Amygdala (tissue), 56 donors: ENCODE data around the gene CAPS.

Experiments used
- DNase-seq, 56 donors: peaks; one replicate each; lab custom pipeline; 2025; lab: John Stamatoyannopoulos, UW

The CAPS gene

GRCh38 chr19:5908773-5909442 is 5.1 kb upstream of the CAPS start:
- DNase-seq: no peak

- DNase-seq: no peak
These were observed 3.5 kb upstream of the CAPS start for GRCh38 chr19:5910638-5910907.

DNA sequence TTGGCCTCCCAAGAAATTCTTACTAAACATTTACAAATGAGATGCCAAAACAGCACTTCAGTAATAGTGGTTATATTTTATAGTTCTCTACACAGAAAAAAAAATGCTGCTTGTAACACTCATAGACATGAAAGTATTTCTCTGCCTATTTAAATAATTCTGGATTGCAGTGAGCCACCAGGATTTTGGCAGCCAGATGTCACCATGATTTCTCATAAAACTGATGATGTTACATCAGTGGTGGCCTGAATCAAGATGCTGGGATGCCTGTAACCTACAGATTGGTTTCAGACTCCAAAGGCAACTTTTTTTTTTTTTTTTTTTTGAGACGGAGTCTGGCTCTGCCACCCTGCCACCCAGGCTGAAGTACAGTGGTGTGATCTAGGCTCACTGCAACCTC is 2.7 kb upstream of the CAPS start:
- DNase-seq: no peak

DNA sequence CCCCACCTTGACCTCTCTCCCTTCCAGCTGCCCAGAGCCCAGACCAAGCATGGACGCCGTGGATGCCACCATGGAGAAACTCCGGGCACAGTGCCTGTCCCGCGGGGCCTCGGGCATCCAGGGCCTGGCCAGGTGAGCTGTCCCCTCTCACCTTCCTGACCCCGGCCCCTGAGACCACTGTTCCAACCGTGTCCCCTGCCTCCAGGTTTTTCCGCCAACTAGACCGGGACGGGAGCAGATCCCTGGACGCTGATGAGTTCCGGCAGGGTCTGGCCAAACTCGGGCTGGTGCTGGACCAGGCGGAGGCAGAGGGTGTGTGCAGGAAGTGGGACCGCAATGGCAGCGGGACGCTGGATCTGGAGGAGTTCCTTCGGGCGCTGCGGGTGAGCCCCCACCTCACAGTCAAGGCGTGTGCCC is 312 bp downstream of the CAPS start:
- no peak for DNase-seq

DNA sequence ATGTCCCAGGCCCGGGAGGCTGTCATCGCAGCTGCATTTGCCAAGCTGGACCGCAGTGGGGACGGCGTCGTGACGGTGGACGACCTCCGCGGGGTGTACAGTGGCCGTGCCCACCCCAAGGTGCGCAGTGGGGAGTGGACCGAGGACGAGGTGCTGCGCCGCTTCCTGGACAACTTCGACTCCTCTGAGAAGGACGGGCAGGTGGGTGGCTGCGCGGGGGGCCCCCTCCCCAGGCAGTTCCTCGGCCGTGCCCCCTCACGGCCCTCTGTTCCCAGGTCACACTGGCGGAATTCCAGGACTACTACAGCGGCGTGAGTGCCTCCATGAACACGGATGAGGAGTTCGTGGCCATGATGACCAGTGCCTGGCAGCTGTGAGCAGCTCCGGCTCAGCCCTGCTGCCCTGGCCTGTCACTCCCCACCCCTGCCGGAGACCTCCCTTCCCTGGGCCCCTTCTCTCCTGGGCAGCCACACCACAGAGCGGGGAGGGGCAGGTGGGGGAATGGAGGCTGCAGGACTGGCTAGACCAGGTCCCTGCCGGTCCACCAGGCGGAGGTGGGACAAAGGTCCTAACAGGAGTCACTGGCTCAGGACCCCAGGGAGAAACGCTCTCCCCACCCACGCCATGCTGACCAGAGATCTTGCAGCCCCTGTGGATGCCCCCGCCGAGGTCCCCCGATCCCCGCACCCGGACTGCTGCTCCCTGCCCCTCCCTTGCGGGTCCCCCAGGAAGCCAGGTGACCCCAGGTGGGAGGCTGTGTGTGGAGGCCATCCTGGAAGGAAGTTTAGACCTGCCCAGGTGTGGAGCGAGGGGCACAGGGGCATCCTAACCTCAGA is 1.1 kb downstream of the CAPS start:
- no peak for DNase-seq

- no peak for DNase-seq
These were observed 1.7 kb downstream of the CAPS start for GRCh38 chr19:5915782-5916165.

DNA sequence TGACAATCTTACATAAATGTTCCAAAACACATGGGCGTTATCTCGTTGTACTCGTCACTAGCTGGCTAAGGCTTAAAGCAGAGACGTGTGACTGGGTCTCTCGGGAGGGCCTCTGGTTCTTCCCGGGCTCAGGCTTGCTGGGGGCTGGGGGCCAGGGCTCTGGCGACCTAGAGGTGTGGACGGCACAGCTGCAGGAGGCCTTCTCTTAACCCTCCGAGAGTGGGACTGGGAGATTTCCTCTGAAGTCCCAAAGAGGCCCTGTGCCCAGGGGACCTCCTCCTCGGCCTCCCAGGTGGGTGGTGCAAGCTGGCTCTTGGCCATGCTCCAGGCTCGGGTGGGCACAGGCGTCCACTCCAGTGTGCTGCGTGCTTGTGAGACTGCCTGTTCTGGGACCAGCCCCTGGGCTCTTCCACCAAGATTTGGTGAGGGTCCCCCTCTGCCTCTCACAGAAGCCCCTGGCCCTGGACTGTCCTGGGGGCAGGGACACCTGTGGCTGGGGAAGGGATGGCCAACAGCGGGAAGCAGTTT is 2.2 kb downstream of the CAPS start:
- no peak for DNase-seq

DNA sequence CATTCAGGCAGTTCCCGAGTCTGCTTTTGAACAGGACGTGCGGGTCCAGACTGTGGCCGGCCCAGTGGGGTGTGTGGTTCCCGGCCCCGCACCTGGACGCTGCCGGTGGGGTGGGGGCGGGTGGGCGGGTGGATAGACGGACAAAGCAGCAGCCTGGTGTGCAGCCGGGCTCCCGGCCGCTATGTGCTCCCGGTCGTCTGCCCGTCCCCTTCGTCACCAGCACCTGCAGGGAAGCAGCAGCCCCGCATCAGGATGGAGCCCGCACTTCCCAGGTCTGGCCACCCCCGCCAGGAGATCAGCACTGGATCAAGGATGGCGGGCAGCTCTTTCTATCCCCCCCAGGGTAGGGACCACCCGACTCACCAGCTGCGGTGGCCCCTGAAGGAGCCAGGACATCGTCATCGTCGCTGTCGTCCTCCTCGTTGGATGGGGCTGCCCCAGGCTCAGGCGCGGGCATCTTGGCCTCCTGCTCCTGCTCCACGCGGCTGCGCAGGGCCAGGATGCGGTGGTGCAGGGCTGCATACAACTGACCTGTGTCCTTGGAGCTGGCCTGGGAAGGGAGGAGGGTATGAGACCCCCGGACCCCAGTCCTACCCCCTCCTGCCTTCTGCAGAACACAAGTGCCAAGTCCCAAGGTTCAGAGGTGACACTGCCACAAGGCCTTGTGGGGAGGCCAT is 3.5 kb downstream of the CAPS start:
- no peak for DNase-seq

GRCh38 chr19:5918463-5919079 is 4.5 kb downstream of the CAPS start:
- no peak for DNase-seq

- no peak for DNase-seq
These were observed 7.6 kb downstream of the CAPS start for GRCh38 chr19:5921516-5922160.

DNA sequence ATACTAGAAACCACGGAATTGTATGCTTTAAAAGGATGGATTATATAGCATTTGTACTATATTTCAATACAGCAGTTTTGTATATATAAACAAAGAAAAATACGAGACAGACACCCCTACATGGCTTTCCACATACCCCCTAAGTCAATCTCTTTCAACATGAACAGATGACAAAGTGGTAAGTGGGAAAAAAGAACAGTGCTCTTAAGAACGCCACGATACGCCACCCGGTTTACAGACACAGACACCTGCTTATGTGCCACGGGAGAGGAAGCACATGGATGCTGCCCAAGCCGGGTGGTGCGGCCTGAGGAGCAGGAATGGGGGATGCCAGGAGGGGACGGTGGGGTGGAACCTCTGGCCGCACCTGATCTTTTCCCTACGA is 8.1 kb downstream of the CAPS start:
- no peak for DNase-seq

- no peak for DNase-seq
These were observed 9.3 kb downstream of the CAPS start for GRCh38 chr19:5923356-5923755.

DNA sequence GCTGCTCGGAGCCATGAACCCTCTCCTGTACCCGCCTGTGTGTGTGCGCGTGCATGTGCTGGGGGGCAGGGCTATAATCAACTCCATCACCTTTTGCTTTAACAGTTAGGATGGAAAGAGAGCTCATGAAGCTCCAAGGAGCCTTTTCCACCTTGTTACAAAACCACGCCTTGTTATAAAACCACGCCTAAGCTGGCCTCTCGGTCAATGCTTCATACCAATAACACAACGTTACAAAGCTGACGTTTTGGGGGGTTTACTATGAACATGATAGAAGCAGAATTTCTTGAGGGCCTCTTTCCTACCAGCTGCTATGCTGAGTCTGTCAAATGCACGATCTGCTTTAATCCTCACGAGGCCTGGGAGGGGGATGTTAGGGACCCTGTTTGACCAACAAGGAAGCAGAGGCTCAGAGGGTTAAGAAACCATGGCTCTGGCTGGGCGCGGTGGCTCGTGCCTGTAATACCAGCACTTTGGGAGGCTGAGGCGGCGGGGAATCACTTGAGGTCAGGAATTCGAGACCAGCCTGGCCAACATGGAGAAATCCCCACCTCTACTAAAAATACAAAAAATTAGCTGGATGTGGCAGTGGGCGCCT is 11.9 kb downstream of the CAPS start:
- no peak for DNase-seq

- DNase-seq: peak in 5 of 56 donors; percentile 2 to 32 (median 17)
These were observed 12.8 kb downstream of the CAPS start for GRCh38 chr19:5926641-5927440.

DNA sequence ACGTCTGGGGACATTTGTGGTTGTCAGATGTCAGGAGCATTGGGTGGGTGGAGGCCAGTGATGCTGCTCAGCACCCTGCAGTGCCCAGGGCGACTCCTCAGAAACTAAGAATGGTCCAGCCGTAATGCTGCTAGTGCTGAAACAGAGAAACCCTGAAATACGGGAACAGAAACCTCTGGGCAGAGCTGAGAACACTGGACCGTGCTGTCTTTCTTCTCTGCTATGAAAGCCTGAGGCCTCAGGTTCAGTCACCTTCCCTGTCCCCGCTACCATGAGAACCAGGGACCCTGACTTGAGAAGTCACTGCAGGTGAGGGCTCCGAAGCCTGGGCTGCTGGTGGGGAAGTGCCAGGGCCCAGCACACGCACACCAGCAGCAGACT is 13.4 kb downstream of the CAPS start:
- no peak for DNase-seq

DNA sequence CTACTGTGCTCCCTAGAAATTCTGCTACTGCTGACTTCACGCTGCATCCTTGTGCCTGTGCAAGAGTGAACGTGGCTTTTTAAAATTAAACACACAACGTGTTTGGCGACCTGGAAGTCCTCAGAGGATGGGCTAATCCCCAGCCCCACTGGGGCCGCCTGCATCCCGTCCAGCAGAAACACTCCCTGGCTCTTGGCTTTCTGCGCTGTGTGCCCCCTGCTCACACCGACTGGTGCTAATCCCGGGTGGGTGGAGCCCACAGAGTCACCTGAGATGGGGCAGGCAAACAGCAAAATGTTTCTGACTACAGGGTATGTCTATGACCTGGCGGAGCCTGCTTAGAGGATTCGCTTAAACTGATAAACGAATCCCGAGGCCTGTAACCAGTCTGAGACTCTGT is 15.1 kb downstream of the CAPS start:
- no peak for DNase-seq

DNA sequence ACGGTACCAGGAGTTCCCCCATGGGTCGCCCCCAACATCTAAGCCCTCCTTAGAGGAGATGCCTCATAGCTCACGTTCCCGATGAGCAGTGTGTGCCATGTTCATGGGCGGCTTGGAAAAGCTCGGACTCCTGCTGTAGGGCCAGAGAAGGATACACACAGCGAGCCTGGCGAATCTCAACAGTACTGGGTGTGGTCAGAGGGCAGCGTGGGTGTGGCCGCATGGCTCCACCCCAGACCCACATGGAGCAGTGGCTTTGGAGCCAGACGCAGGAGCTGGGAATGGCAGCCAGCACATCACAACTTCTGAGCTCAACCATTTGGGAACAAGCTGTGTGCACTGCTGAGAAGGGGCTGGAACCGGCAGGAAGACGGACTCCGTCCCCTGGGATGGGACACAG is 15.6 kb downstream of the CAPS start:
- no peak for DNase-seq

DNA sequence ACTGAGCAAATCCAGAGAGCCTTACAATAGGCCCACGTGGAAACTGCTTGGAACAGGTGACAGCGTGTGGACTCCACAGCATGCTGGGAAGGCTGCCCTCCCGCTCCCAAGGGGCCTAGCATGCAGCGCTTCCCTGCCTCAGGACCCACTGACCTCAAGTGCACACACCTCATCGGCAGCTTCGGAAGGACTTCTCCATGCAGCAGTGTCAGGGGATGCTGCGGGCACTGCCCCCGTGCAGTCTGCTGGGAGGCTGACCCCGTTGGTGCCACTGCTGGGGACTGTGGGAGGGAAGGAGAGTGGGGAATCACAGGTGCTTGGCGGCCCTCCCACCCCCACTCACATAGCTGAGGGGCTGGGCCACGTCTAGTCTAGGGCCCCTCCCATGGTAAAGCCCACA is 17.2 kb downstream of the CAPS start:
- DNase-seq: no peak

DNA sequence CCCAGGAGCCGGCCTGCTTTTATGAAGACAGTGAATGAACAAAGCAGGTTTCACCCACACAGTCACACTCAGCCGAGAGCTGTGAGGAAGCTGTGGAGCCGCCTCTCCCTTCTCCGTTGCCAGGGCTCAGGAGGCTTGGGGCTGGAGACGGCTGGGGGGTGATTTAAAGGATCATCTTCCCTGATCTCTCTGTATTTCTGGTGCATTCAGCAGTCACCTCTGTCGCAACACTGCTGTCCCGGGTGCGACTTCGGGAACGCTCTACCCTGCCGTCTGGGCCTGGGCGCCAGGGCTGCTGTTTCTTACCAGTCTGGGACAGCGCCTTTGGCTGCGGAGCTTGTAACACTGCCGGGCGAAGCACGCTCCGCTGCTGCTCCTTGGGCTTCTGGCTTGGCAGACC is 18.1 kb downstream of the CAPS start:
- peak in 23 of 56 donors; percentile 11 to 66 (median 41) for DNase-seq
